NCI-H1694 (cell line): ENCODE data around the gene PPHLN1.
"Not testable (repeated sequence)": the region's sequence is repeated elsewhere in the genome, so short reads cannot be mapped to it uniquely, and the experiment has no call there.

Experiments used
- DNase-seq: peaks from one replicate; lab custom pipeline; 2025; lab: John Stamatoyannopoulos, UW

The PPHLN1 gene

GRCh38 chr12:42370013-42370412 lies 44.0 kb downstream of the PPHLN1 start:
- no peak for DNase-seq

DNA sequence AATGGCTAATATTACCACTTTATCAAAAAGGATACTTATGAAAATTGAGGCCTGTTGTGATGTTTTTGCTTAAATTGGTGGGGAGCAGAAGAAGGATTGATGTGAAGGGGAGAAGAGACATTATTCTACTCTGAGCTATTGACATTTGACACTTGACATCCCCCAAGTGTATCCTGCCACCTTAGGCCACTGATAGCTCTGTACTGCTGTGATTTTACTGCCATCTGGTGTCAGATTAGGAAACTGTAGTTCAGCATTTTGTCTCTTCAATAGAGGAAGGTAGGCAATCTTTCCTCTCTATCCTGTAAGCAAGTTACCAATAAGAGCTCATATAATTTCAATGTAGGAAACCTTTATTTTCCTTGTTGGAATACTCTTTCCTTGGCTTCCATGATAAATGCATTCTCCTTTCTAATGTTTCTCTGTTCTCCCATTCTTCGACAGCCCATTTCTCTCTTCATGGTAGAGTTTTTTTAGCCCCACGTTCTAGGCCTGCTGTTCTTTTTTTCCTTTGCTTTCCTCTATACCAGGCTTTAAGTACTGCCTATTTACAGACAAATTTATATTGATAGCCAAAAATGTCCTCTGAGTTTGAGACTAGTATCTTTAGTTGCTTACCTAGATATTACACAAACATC lies 46.3 kb downstream of the PPHLN1 start:
- peak; percentile 30 for DNase-seq

GRCh38 chr12:42373669-42374068 lies 47.7 kb downstream of the PPHLN1 start:
- no peak for DNase-seq

DNA sequence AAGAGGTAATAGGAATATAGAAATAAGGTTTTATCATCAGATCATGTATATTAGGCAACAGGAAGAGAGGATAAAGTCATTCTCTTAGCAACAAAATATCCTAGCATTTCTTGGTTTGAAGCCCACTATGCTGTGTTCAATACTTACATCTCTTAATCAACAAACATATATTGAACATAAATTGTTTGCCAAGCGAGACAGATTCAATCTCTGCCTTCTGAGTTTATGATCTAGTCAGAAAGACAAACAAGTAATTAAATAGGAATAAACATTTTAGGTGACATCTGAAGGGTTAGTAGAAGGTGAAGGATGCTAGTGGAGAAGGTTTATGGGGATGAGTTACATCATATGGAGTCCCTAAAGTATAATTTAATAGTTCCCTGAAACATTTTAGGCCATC lies 54.8 kb downstream of the PPHLN1 start:
- DNase-seq: no peak

GRCh38 chr12:42382013-42382696 lies 56.2 kb downstream of the PPHLN1 start:
- no peak for DNase-seq

- no peak for DNase-seq
These were observed 59.4 kb downstream of the PPHLN1 start for GRCh38 chr12:42385326-42385841.

DNA sequence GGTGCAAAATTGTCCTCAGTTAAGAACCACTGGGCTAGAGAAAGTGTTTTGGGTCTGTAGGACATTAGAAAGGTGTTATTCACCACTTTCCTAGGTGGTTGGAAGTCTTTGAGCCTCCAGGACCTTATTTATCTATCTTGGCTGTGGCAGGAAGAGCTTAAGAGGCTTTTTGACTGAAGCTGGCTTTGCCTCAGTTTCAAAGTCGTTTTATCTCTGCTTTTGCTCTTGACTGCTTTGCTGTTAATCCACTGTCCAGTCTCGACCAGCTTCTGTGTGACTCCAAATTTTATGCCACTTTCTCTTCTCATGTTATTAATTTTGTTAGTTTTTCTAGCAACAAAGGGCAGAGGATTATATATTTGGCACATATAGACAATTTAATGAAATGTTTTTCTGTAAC lies 60.3 kb downstream of the PPHLN1 start:
- DNase-seq: no peak

DNA sequence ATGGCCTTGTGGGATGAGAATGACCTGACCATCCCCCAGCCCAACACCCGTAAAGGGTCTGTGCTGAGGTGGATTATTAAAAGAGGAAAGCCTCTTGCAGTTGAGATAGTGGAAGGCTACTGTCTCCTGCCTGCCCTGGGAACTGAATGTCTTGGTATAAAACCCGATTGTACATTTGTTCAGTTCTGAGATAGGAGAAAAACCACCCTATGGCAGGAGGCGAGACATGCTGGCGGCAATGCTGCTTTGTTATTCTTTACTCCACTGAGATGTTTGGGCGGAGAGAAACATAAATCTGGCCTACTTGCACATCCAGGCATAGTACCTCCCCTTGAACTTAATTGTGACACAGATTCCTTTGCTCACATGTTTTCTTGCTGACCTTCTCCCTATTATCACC lies 62.1 kb downstream of the PPHLN1 start:
- DNase-seq: not testable (repeated sequence)

GRCh38 chr12:42394429-42394828 lies 68.5 kb downstream of the PPHLN1 start:
- no peak for DNase-seq

DNA sequence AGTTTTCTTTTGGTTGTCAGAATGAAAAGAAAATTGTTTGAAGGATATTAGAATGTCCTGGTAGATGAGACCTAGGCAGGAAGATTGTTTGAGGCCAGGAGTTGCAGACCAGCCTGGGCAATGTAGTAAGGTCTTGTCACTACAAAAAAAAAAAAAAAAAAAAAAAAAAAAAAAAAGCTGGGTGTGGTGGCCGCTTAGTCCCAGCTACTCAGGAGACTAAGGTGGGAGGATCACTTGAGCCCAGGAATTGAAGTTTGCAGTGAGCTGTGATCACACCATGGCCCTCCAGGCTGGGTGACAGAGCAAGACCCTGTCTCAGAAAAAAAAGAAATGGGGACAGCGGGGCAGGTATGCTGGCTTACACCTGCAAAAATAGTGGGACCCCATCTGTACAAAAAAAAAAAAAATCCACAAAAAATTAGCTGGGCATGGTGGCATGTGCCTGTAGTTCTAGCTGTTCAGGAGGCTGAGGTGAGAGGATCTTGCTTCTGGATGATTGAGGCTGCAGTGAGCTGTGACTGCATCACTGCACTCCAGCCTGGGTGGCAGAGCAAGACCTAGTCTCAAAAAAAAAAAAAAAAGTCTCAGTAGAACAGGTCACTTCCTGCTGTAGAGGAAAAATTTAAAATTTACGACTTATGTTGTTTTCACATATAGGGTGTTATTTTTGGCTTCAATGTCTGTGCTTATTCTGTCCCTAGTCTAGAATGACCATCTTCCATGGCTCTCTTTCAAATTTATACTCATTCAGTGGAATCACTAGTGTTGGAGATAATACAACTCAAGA lies 70.7 kb downstream of the PPHLN1 start:
- no peak for DNase-seq

- DNase-seq: no peak
These were observed 76.9 kb downstream of the PPHLN1 start for GRCh38 chr12:42402821-42403411.

DNA sequence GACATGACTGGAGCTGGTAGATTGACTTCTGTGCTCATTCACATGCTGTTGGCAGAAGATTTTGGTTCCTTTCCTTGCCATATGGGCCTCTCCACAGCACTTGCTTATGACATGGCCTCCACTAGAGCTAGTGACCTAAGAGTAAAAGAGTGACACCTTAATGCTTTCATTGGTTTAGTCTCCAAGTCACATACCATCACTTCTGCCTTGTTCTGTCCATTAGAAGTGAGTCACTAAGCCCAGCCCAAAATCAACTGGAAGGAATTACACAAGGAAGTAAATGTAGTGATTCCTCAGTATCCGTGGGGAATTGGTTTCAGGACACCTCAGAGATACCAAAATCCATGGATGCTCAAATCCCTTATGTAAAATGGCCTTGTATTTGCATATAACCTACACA lies 81.3 kb downstream of the PPHLN1 start:
- DNase-seq: no peak

- no peak for DNase-seq
These were observed 83.5 kb downstream of the PPHLN1 start for GRCh38 chr12:42409471-42409870.

GRCh38 chr12:42410340-42410739 lies 84.4 kb downstream of the PPHLN1 start:
- DNase-seq: no peak

- DNase-seq: no peak
These were observed 94.4 kb downstream of the PPHLN1 start for GRCh38 chr12:42420395-42420794.

- DNase-seq: no peak
These were observed 96.1 kb downstream of the PPHLN1 start for GRCh38 chr12:42421844-42422779.

DNA sequence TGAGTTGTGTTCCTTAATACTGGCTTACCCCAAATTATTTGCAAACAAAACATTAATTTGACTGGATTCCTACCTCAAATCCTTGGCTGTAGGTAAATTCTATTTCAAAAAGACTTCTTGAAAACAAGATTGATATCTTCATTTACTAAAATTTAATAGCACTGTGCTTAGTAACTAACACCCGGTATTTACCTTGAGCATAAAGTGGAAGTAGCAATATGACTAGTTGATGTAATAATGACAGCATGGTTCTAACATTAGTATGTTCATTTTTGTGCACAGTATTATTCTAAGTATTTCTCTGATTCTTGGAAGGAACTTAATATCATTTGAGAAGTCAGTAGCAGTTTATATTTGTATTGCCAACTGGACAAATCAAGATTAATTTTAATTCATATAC lies 96.8 kb downstream of the PPHLN1 start:
- no peak for DNase-seq

DNA sequence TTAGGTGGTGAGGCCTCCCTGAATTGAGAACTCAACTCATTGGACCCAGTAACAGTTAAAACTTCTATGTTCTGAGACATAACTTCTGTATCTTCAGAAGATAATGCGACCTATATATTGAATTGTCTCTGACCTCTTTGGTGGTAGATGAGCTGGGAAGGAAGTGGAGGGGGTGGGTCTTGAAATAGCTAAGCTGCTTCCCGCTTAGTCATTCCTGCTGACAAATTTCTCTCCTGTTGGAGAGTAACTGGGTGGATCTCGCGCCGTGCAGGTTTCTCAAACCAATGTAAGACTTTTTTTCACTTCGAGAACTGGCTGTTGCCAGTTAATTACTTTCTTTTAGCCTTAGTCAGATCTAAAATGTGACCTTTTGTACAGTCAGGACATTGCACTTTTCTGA lies 100.8 kb downstream of the PPHLN1 start:
- no peak for DNase-seq

GRCh38 chr12:42428850-42429249 lies 102.9 kb downstream of the PPHLN1 start:
- DNase-seq: no peak

DNA sequence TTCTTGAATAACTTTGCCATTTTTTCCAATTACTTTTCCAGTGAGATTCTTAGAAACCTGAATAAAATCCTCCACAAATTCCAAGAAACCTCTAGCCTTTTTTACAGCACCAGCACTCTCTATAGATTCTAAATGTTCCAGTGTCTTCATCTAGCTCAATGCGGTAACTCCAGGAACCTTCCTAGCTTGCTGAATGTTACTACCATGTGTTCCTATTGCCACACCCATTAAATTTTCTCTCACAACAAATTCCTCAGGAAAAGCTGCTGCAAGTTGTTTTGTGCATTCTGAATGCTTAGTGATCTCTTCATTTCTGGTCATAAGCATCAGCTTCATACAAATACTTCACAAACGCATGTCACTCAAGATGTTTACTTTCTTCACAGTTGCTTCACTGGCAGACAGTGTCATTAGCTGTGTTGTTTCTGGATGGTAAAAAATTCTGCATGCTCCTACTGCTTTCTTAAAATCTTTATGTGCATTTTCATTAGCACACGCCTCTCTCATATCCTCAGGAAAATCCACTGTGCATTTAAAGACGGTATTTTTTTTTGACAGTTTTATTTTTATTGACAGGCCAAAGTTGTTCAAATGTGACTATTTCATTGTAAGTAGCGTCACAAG lies 106.7 kb downstream of the PPHLN1 start:
- DNase-seq: no peak

GRCh38 chr12:42440608-42441007 lies 114.6 kb downstream of the PPHLN1 start:
- no peak for DNase-seq
